OCI-LY1 (cell line): Measurements from ENCODE around the gene PPIP5K2.

Source experiments
- H2AFZ ChIP-seq: fragments of 200-600 bp; sonication (generic), shearing (Covaris generic); 2 replicates; pipeline ENCODE4 v1.6.0; 2014; ENCODE audit warnings: antibody characterized with exemption, mild to moderate bottlenecking, low read length
- H3F3A ChIP-seq: fragments of 200-600 bp; sonication (generic), shearing (Covaris generic); 2 replicates; pipeline ENCODE4 v1.6.0; 2014; ENCODE audit warnings: mild to moderate bottlenecking, antibody characterized with exemption, low read length, moderate library complexity; ENCODE audit not compliant: insufficient read depth
- H3K27ac ChIP-seq: fragments of 200-600 bp; sonication (generic); 2 replicates; pipeline ENCODE4 v1.5.1; 2014; ENCODE audit warnings: low read length, mixed run types, mild to moderate bottlenecking, low read depth; ENCODE audit not compliant: poor library complexity, severe bottlenecking
- H3K27me3 ChIP-seq: fragments of 200-600 bp; sonication (generic); 2 replicates; pipeline ENCODE4 v1.6.0; 2014; ENCODE audit warnings: antibody characterized with exemption, mild to moderate bottlenecking, low read length, moderate library complexity; ENCODE audit not compliant: insufficient read depth
- H3K36me3 ChIP-seq: fragments of 200-600 bp; sonication (generic); 2 replicates; pipeline ENCODE4 v1.6.1; 2014; ENCODE audit warnings: mild to moderate bottlenecking, antibody characterized with exemption, low read length, moderate library complexity, mixed read lengths; ENCODE audit not compliant: insufficient read depth
- H3K4me1 ChIP-seq: fragments of 200-600 bp; sonication (generic); 2 replicates; pipeline ENCODE4 v1.5.1; 2014; ENCODE audit warnings: mild to moderate bottlenecking, low read length, moderate library complexity; ENCODE audit not compliant: insufficient read depth, severe bottlenecking
- H3K4me2 ChIP-seq: fragments of 200-600 bp; sonication (generic), shearing (Covaris generic); 2 replicates; pipeline ENCODE4 v1.6.1; 2014; ENCODE audit warnings: low read length
- H3K4me3 ChIP-seq: fragments of 200-600 bp; sonication (generic); 2 replicates; pipeline ENCODE4 v1.5.1; 2014; ENCODE audit warnings: low read length, low read depth, mild to moderate bottlenecking, mixed read lengths; ENCODE audit not compliant: poor library complexity, severe bottlenecking
- H3K79me2 ChIP-seq: fragments of 200-600 bp; shearing (Covaris generic); 2 replicates; pipeline ENCODE4 v1.6.1; 2016; ENCODE audit warnings: mixed run types, low read length, mixed read lengths; ENCODE audit not compliant: insufficient read depth
- H3K9ac ChIP-seq: fragments of 200-600 bp; sonication (generic), shearing (Covaris generic); 2 replicates; pipeline ENCODE4 v1.6.1; 2014; ENCODE audit warnings: mild to moderate bottlenecking, low read length, mixed read lengths
- H3K9me2 ChIP-seq: fragments of 200-600 bp; sonication (generic), shearing (Covaris generic); 2 replicates; pipeline ENCODE4 v1.6.1; 2014; ENCODE audit warnings: low read depth, mild to moderate bottlenecking, low read length, mixed read lengths
- H3K9me3 ChIP-seq: fragments of 200-600 bp; shearing (Covaris generic); 2 replicates; pipeline ENCODE4 v1.6.1; 2014; ENCODE audit warnings: low read length, mixed read lengths
- H4K20me1 ChIP-seq: fragments of 200-600 bp; sonication (generic), shearing (Covaris generic); 2 replicates; pipeline ENCODE4 v1.6.0; 2016; ENCODE audit warnings: mild to moderate bottlenecking, low read length; ENCODE audit not compliant: insufficient read depth
- EZH2 ChIP-seq: fragments of 200-600 bp; sonication (generic), shearing (Covaris generic); IDR thresholded peaks from 2 replicates; pipeline ENCODE4 v1.8.0; 2017; ENCODE audit warnings: borderline replicate concordance, mixed run types, mild to moderate bottlenecking, antibody characterized with exemption, low read length, moderate library complexity, mixed read lengths
- TF ChIP-seq, protein P1 (sequence below): fragments of 200-600 bp; sonication (generic), shearing (Covaris generic); IDR thresholded peaks from 2 replicates; pipeline ENCODE4 v1.5.1; 2017; ENCODE audit warnings: mild to moderate bottlenecking, antibody characterized with exemption, low read length, moderate library complexity, mixed read lengths

PPIP5K2 gene

DNA sequence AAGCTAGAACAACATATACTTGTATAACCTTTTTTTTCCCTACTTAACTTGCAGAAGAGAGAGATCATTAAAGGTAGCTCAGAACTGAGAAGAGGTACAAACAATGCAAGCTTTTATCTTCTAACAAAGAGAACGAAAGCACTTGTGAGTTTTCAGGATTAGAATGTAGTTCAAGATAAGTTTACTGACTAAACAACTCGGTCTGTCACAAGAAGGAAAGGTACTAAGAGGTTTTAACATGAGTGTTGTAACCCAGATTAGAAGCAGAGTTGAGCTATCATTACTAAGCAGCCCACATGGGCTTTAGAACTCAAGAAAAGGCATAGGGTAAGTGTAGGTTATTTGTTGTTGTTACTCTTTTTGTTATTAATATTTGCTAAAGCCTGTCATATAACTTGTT is 25.4 kb upstream of the PPIP5K2 start:
- Histone ChIP-seq H3K79me2 (no peaks in the 10 kb centered on the region), H3K4me2 (no peak overlapping the region), H3K27me3 (no peaks in the 10 kb centered on the region), H3F3A (no peaks in the 10 kb centered on the region), H3K9me3 (no peaks in the 10 kb centered on the region), H3K4me3 (no peak overlapping the region), H3K36me3 (no peaks in the 10 kb centered on the region; the same call in 1 of the 2 replicates), H3K4me1 (no peaks in the 10 kb centered on the region), H4K20me1 (no peaks in the 10 kb centered on the region), H3K27ac (no peak overlapping the region), H3K9ac (no peak overlapping the region), H2AFZ (no peak overlapping the region), H3K9me2 (no peaks in the 10 kb centered on the region)
- TF ChIP-seq, protein P1, sequence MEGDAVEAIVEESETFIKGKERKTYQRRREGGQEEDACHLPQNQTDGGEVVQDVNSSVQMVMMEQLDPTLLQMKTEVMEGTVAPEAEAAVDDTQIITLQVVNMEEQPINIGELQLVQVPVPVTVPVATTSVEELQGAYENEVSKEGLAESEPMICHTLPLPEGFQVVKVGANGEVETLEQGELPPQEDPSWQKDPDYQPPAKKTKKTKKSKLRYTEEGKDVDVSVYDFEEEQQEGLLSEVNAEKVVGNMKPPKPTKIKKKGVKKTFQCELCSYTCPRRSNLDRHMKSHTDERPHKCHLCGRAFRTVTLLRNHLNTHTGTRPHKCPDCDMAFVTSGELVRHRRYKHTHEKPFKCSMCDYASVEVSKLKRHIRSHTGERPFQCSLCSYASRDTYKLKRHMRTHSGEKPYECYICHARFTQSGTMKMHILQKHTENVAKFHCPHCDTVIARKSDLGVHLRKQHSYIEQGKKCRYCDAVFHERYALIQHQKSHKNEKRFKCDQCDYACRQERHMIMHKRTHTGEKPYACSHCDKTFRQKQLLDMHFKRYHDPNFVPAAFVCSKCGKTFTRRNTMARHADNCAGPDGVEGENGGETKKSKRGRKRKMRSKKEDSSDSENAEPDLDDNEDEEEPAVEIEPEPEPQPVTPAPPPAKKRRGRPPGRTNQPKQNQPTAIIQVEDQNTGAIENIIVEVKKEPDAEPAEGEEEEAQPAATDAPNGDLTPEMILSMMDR = no peak
- TF ChIP-seq EZH2 = no peak

DNA sequence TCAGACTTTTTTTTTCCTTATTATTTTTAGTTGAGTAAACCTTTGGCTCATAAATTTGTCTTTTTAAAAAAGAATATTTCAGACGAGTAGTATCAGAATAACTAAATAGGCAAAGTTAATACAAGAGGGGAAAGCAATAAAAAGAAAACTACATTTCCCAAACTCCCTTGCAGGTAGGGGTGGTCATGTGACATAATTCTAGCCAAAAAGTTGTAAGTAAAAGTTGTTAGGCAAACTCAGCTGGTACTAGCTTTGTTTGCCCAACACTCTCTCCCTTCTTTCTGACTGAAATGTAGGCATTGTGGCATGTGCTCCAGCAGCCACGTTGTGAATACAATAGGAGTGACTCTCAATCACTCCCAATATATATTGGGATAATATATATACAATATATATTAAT is 21.1 kb upstream of the PPIP5K2 start:
- Histone ChIP-seq H2AFZ (no peak overlapping the region), H3K9ac (no peak overlapping the region), H3K9me3 (no peaks in the 10 kb centered on the region), H3K36me3 (peaks cover 6% of the 10 kb centered on the region; the same call in 1 of the 2 replicates), H3K9me2 (no peaks in the 10 kb centered on the region), H3F3A (no peaks in the 10 kb centered on the region), H3K4me3 (no peak overlapping the region), H3K4me1 (no peaks in the 10 kb centered on the region), H3K27me3 (no peaks in the 10 kb centered on the region), H4K20me1 (no peaks in the 10 kb centered on the region), H3K4me2 (no peak overlapping the region), H3K79me2 (no peaks in the 10 kb centered on the region), H3K27ac (no peak overlapping the region)
- TF ChIP-seq EZH2 = no peak
- TF ChIP-seq, protein P1 = no peak

DNA sequence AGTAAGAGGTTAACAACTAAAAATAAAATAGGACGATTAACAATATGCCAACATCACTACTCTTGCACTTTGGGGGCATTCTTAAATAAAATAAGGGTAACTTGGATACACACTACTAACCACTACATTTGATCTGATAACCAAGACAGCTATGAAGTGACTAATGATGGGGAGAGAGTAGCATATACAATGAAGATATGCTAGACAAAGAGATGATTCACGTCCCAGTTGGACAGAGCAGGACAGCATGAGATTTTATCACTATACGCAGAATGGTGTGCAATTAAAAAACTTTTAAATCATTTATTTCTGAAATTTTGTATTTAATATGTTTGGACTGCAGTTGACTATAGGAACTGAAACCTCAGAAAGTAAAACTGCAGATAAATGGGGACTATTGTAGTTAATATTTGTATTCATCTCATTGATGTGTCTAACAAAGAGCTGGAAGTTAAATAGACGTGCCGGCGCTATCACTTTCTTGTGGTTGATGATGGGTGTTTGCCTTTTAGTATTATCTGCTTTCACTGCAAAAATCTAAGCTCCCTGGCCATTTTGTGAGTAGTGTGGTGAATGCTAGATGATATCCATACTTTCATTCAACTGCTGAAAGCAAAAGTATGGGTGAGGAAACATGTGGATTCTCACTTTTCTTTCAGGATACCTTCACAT is 18.9 kb upstream of the PPIP5K2 start:
- TF ChIP-seq EZH2 = no peak
- TF ChIP-seq, protein P1 = no peak
- Histone ChIP-seq H3K4me1 (no peaks in the 10 kb centered on the region), H3K9me3 (no peaks in the 10 kb centered on the region), H3F3A (no peaks in the 10 kb centered on the region), H3K9ac (no peak overlapping the region), H3K79me2 (no peaks in the 10 kb centered on the region), H3K9me2 (no peaks in the 10 kb centered on the region), H3K27me3 (no peaks in the 10 kb centered on the region), H3K4me2 (no peak overlapping the region), H3K27ac (no peak overlapping the region), H3K4me3 (no peak overlapping the region), H2AFZ (no peak overlapping the region), H4K20me1 (no peaks in the 10 kb centered on the region), H3K36me3 (peaks cover 13% of the 10 kb centered on the region; the same call in 1 of the 2 replicates)
